Adipocyte (in vitro differentiated cells): Measurements from ENCODE around the gene MMP23B.
"Not testable (repeated sequence)": the region's sequence is repeated elsewhere in the genome, so short reads cannot be mapped to it uniquely, and the experiment has no call there.

Experiments used
- DNase-seq: peaks from one replicate; pipeline ENCODE4 v3.0.0-alpha.2; 2015; ENCODE audit warnings: low read depth
- H3K27me3 ChIP-seq: replicated peaks from 2 replicates; pipeline ENCODE4 v1.7.0; 2013; ENCODE audit warnings: mild to moderate bottlenecking, low read length, moderate library complexity; ENCODE audit not compliant: control insufficient read depth, insufficient read depth
- H3K36me3 ChIP-seq: 2 replicates; pipeline ENCODE4 v1.7.0; 2013; ENCODE audit warnings: low read length, mild to moderate bottlenecking, moderate library complexity; ENCODE audit not compliant: control insufficient read depth, insufficient read depth, severe bottlenecking
- H3K4me1 ChIP-seq: 2 replicates; pipeline ENCODE4 v1.7.0; 2013; ENCODE audit warnings: mild to moderate bottlenecking, low read length, moderate library complexity; ENCODE audit not compliant: control insufficient read depth, insufficient read depth
- H3K4me3 ChIP-seq: 2 replicates; pipeline ENCODE4 v1.7.0; 2013; ENCODE audit warnings: mild to moderate bottlenecking, low read length, moderate library complexity
- H3K9ac ChIP-seq: 2 replicates; pipeline ENCODE4 v1.7.0; 2013; ENCODE audit warnings: mild to moderate bottlenecking, low read length, moderate library complexity
- H3K9me3 ChIP-seq: 2 replicates; pipeline ENCODE4 v1.7.0; 2013; ENCODE audit warnings: mild to moderate bottlenecking, low read length, moderate library complexity; ENCODE audit not compliant: control insufficient read depth

The MMP23B gene

DNA sequence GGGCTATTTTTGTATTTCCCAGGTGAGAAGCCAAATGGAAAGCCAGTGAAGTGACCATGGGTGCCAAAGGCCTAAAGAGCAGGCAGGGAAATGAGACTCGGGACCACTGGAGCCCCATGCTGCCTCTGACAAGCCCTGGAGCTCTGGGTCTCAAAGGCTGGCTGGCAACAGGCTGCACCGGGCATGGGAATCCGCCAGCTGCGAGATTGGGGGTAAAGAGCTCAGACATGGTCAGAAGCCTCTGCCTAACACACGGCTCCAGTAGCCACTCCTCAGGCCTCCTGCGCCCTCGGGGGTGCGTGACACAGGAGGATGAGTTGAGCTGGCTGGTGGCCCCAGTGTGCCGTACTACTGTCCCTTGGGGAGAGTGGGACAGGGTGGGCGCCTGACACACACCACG, 32.3 kb downstream of the MMP23B start:
- not testable (repeated sequence) for H3K4me3 ChIP-seq, H3K9ac ChIP-seq, H3K27me3 ChIP-seq, DNase-seq, H3K9me3 ChIP-seq
- peaks cover 13% of the 10 kb centered on the region for H3K4me1 ChIP-seq
- peaks cover 30% of the 10 kb centered on the region for H3K36me3 ChIP-seq

DNA sequence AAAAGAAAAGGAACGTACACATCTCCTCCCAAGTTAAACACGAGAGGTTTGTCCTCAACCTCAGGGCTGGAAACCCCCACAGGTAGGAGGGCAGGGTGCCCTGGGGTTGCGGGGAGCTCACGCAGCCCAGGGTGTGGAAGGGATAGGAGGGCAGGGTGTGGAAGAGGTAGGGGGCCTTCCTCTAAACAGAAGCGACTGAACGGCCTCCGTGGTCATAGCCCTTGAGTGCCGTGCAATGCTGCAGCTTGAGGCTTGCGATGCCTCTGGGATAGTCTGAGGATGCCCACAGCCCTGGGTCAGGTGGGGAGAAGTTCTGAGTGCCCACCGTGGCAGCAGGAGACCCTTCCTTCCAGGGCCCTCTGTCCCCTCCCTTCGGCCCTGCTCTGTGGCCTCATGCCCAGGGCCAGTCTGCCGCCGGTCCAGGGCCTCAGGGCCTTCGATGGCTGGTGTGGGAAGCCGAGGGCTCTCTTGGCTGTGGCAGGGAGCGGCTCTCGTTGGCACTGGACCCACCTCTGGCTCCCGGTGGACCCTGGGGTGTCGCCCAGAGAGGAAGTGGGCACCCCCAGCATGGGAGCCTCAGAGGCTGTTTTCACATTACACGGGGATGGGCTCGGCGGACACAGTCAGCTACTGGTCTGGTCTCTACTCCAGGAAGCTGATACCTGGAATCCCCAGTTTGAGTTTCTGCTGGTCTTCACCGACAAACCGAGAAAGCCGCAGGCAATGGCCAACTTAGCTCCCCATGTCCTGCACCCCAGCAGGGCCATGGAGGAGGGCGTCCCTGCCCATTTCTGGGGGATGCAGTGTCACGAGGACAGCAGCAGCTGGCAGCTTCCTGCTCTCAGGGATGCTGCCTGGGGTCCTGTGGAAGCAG, 33.2 kb downstream of the MMP23B start:
- no peaks in the 10 kb centered on the region for H3K9me3 ChIP-seq

DNA sequence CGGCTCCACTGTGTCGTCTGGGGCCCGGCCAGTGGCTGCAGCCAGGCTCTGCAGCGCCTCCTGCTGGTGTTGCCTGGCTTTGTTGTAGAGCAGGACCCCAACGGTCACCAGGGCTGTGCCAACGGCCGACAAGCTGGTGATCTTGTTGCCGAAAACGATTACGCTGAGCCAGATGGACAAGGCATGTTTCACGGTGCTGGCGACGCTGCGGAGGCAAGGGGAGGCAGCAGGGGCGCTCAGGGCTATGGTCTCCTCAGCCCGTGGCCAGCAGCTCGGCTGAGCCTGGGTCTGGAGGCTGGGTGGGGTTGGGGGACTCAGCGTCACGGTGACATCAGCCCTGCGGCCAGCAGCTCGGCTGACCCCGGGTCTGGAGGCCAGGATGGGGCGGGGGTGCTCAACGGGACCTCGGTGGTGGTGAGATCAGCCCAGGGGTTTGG, 33.9 kb downstream of the MMP23B start:
- no peaks in the 10 kb centered on the region for H3K9me3 ChIP-seq
- peaks cover 13% of the 10 kb centered on the region for H3K4me1 ChIP-seq
- H3K27me3 ChIP-seq: no peaks in the 10 kb centered on the region
- no peak overlapping the region for H3K9ac ChIP-seq
- no peak overlapping the region for H3K4me3 ChIP-seq
- peak; percentile 25 for DNase-seq
- H3K36me3 ChIP-seq: peaks cover 40% of the 10 kb centered on the region

More for the DNA sequence above, 33.2 kb downstream of the MMP23B start:
- Histone ChIP-seq H3K9ac (no peak overlapping the region), H3K36me3 (peaks cover 37% of the 10 kb centered on the region), H3K4me3 (no peak overlapping the region), H3K4me1 (peaks cover 13% of the 10 kb centered on the region), H3K27me3 (no peaks in the 10 kb centered on the region)
- DNase-seq: no peak

DNA sequence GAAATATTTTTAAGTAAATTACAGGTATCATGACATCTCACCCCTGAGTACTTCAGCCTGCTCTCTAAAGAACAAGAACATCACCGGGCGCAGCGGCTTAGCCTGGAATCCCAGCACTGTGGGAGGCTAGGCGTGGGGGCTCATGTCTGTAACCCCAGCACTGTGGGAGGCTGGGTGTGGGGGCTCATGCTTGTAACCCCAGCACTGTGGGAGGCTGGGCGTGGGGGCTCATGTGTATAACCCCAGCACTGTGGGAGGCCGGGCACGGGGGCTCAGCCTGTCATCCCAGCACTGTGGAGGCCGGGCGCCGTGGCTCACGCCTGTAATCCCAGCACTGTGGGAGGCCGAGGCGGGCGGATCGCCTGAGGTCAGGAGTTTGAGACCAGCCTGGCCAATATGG, 34.6 kb downstream of the MMP23B start:
- no peak overlapping the region for H3K4me3 ChIP-seq
- DNase-seq: no peak
- H3K27me3 ChIP-seq: no peaks in the 10 kb centered on the region
- H3K4me1 ChIP-seq: peaks cover 10% of the 10 kb centered on the region
- H3K9ac ChIP-seq: no peak overlapping the region
- H3K36me3 ChIP-seq: peaks cover 47% of the 10 kb centered on the region
- H3K9me3 ChIP-seq: no peaks in the 10 kb centered on the region

DNA sequence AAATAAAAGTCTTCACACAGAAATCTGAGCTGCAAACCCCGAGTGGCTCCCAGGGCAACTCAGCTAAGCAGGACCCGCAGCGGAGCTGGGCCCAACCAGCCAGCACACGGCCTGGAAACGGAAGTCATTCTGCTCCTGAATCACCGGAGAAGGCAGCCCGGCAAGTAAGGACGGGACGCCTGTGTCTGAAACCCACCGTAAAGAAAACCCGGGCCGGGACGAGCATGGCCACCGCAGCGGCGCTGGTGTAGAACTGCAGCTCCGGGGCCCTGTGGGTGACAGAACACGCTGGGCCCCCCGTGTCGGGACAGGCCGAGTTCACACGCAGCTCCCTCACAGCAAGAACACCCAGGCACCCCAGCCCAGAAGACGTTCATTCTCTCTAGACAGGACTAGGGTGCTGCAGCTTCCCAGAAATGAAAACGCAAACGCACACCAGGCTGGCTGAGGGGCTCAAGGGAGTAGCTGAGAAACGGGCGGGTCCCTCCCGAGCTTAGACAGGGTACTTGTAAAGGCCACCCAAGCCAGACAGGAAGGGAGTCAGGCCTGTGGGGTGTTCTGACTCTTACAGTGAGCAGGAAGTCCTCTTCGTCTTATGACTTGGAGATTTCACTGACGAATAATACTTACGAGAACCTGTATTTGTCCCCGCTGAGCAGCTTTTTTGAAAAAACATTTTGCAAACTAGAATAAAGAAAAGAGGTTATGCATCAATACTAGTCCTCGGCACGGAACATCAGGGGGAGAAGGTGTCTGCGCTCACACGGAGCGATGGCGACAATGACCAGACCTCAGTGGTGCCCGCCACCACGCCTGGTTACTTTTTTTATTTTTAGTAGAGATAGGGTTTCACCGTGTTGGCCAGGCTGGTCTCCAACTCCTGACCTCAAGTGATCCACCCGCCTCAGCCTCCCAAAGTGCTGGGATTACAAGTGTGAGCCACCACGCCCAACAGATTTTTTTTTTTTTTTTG, 37.8 kb downstream of the MMP23B start:
- no peaks in the 10 kb centered on the region for H3K27me3 ChIP-seq
- no peaks in the 10 kb centered on the region for H3K9me3 ChIP-seq
- H3K9ac ChIP-seq: no peak overlapping the region
- no peak for DNase-seq
- peaks cover 60% of the 10 kb centered on the region for H3K36me3 ChIP-seq
- no peak overlapping the region for H3K4me3 ChIP-seq
- H3K4me1 ChIP-seq: no peaks in the 10 kb centered on the region

DNA sequence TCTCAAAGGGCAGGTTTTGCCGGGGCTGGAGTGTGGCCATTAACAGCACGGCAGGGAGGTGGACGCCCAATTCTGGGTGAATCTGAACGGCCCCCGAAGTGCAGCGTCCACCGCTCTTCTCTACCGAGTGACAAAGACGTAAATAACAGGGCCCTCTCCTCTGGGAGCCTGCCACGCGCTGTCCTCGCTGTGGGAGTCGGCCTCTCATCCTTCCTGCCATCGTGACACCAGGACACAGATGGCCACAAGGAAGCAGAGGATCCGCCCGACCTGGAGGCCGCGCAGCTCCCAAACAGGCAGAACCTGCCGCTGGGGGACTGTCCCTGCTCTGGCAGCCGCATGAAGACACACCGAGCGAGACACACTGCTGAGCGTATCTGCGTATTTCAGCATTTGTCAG, 38.9 kb downstream of the MMP23B start:
- no peaks in the 10 kb centered on the region for H3K27me3 ChIP-seq
- no peaks in the 10 kb centered on the region for H3K4me1 ChIP-seq
- no peak overlapping the region for H3K4me3 ChIP-seq
- no peak for DNase-seq
- no peaks in the 10 kb centered on the region for H3K9me3 ChIP-seq
- no peak overlapping the region for H3K9ac ChIP-seq
- H3K36me3 ChIP-seq: peaks cover 48% of the 10 kb centered on the region

DNA sequence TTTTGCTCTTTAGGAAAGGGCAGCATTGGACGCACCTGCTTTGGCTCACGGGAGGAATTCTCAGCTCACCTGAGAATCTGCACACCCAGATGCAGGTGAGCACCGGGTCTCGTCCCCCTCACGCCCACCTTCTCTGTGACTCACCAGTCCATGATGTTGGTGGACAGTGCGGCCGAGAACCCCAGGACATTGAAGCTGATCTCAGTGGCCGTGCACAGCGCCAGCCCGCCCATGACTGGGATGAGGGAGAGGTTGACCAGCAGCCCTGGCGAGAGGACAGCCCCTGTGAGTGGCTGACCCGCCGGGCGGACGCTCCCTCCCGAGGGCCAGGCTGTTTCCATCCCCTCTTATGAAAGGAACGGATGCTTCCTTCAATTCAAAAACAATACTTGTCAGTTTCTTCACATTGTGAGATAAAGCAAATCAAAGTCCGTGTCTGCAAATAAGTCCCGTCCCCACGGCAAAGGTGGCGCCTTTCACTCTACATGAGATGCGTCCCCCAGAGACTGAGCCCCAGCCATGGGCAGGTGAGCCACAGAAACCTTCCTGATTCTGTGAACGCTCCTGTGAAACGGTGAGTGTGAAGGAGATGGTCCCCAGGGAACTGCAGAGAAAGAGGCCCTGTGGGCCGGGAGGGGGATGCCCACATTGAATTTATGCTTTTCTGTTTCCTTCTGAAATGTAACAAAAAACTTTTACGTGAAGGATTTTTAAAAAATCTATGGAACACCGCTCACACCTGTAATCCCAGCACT, 39.6 kb downstream of the MMP23B start:
- DNase-seq: no peak
- Histone ChIP-seq H3K4me3 (no peak overlapping the region), H3K36me3 (peaks cover 42% of the 10 kb centered on the region), H3K4me1 (no peaks in the 10 kb centered on the region), H3K9ac (no peak overlapping the region), H3K27me3 (no peaks in the 10 kb centered on the region), H3K9me3 (no peaks in the 10 kb centered on the region)

DNA sequence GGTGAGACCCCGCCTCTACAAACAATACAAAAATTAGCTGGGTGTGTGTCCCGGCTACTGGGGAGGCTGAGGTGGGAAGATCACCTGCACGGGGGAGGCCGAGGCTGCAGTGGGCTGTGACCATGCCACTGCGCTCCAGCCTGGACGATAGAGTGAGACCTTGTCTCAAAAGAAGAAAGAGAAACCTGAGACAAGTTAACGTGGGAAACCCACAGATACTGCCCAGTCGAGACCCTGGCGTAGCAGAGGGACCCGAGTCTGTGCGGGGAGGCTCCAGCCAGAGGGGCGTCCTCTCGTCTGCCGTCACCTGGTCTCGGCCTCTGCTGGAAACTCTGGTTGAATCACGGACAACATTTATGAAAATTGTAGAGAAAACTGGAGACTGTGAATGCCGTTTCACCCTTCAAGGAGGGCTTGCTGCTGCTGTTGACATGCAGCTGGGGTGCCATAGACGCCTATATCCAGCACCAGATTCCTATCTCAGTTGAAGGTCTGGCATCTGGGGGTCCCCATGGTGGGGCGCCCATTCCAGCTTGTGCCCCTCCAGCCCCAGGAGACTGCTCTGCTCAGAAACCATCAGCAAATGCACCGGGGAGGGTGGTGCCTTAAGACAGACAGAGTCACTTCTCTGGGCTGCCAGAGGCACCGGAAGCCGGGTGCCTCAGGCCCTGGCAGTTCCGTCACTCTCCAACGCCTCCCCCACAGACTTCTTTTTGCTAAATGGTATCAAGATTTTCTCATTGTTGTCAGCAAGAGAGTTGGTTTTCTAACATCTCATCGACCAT, 40.4 kb downstream of the MMP23B start:
- no peaks in the 10 kb centered on the region for H3K4me1 ChIP-seq
- no peaks in the 10 kb centered on the region for H3K27me3 ChIP-seq
- H3K36me3 ChIP-seq: peaks cover 41% of the 10 kb centered on the region
- H3K9me3 ChIP-seq: no peaks in the 10 kb centered on the region
- H3K9ac ChIP-seq: no peak overlapping the region
- DNase-seq: no peak
- no peak overlapping the region for H3K4me3 ChIP-seq

DNA sequence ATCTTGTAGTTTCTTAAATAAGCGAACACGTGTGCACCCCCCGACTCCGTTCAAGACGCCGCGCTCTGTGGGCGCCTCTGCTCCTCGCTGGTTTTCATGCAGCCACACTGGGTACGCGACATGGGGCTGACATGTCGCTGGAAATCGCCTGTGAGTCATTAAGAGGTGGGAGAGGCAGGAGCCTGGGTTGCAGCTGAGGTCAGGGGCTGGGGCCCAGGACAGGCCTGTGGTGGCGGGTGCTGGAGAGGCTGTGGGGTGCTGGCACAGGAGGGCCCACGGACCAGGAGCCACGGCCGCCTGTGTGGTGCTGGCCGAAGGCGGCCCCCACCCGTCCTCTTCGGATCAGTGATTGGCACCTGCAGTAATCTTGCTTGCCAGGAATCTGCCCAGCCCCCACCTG, 42.8 kb downstream of the MMP23B start:
- H3K4me1 ChIP-seq, DNase-seq, H3K4me3 ChIP-seq, H3K9ac ChIP-seq, H3K27me3 ChIP-seq, H3K9me3 ChIP-seq: not testable (repeated sequence)
- H3K36me3 ChIP-seq: peaks cover 25% of the 10 kb centered on the region

DNA sequence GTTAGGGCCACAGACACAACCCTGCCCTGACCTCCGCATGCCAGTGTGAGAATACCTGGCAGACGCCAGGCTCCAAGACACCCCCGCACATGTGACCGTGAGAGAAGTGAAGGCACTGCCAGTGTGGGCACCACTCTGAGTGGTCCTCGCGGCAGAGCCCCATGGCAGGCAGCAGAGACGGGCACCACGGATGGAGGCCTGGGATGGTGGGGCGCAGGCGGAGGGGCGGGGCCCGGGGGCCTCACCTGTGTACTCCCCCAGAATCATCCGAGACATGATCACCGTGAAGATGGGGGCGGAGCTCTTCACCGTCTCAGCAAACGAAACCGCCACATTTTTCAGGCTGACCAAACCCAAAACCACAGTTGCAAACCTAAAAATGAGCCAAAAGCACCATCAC, 43.2 kb downstream of the MMP23B start:
- H3K27me3 ChIP-seq, H3K9me3 ChIP-seq, DNase-seq, H3K4me1 ChIP-seq, H3K9ac ChIP-seq, H3K4me3 ChIP-seq: not testable (repeated sequence)
- H3K36me3 ChIP-seq: peaks cover 23% of the 10 kb centered on the region
